Breast epithelium (tissue), 4 donors: Measurements from ENCODE around the gene KIF12. TPM values are rescaled to one million over a fixed set of nuclear protein-coding genes. Genes with fewer than 3 reads are reported as not detected.

Experiments used
- DNase-seq, 2 donors: peaks; one replicate each; pipeline ENCODE4 v3.0.0-alpha.2; 2019; ENCODE audit warnings: low spot score in 2 of 2
- H3K27ac ChIP-seq, 2 donors: fragments of 200-600 bp; sonication (generic) in 1 of 2; one replicate each; pipeline ENCODE4 v1.5.1; 2016 to 2019; ENCODE audit warnings: mild to moderate bottlenecking in 1 of 2
- H3K27me3 ChIP-seq, 2 donors: fragments of 200-600 bp; sonication (generic) in 1 of 2; one replicate each; pipeline versions ENCODE4 v1.5.1 to v1.6.0; 2017 to 2019; ENCODE audit warnings: control low read depth in 1 of 2, mild to moderate bottlenecking in 1 of 2
- H3K36me3 ChIP-seq: fragments of 200-600 bp; one replicate; pipeline ENCODE4 v1.5.1; 2019
- H3K4me1 ChIP-seq, 2 donors: fragments of 200-600 bp; sonication (generic); one replicate each; pipeline ENCODE4 v1.5.1; 2016 to 2019; ENCODE audit warnings: control low read depth in 1 of 2
- H3K4me3 ChIP-seq, 3 donors: fragments of 200-600 bp; sonication (generic); 1 replicate in 2 of 3; 2 replicates in 1 of 3; pipeline ENCODE4 v1.5.1; 2016 to 2019; ENCODE audit warnings: mild to moderate bottlenecking in 3 of 3, moderate library complexity in 2 of 3
- H3K9me3 ChIP-seq, 2 donors: fragments of 200-600 bp; sonication (generic) in 1 of 2; one replicate each; pipeline ENCODE4 v1.5.1; 2016 to 2019; ENCODE audit warnings: control low read depth in 1 of 2
- CTCF ChIP-seq, 3 donors: fragments of 450-650 bp; IDR thresholded peaks; one replicate each; pipeline ENCODE4 v1.5.1; 2016 to 2017; ENCODE audit warnings: antibody characterized with exemption in 3 of 3, mild to moderate bottlenecking in 3 of 3, moderate library complexity in 3 of 3
- POLR2A ChIP-seq: fragments of 450-650 bp; IDR thresholded peaks from one replicate; pipeline ENCODE4 v1.6.1; 2016; ENCODE audit warnings: antibody characterized with exemption, mild to moderate bottlenecking, moderate library complexity
- POLR2AphosphoS5 ChIP-seq, 3 donors: sonication (generic); formaldehyde crosslinking; IDR thresholded peaks; one replicate each; pipeline ENCODE4 v1.6.1; 2017; ENCODE audit warnings: antibody characterized with exemption in 3 of 3
- intact Hi-C: fragments of 100-400 bp; cut with DNase I; formaldehyde crosslinking; loops from one replicate; pipeline ENCODE4 v1.15.1; 2023; ENCODE audit warnings: low total_unique reads
- total RNA-seq, 3 donors: library from RNA; depleted of rRNA; stranded (reverse); fragments of >200 nt; gene quantifications; one replicate each; pipeline ENCODE4 v1.1.0, GENCODE V29; 2016

KIF12 gene
- total RNA-seq, 3 donors from 2014 or later = 14.4 to 34.4 TPM; not detected in 1

DNA sequence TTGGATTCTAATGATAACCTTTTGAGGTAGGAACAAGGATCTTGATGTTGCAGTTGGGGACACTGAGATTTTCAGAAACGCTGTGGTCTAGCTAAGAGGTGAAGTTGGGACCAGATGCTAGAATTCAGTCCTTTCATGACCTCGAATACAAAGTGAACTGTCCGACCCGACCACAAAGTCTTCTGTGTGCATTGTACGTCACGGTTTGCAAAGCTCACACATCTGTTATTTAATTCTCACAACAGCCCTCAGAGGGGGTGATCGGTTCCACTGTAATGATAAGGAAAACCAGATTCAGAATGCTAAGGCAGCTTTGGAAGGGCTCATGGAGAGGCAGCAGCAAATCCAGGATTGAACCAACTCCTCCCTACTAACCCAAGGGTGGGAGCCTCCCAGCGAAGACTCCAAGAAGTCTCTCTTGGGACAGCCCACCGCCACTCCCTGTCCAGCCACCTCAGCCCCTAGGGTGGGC lies 16.6 kb upstream of the KIF12 start:
- Histone ChIP-seq H3K27me3 (no peaks in the 10 kb centered on the region), H3K36me3 (no peaks in the 10 kb centered on the region), H3K27ac (no peak overlapping the region), H3K4me1 (peaks cover 0 to 5% of the 10 kb centered on the region in 2 donors), H3K4me3 (no peak overlapping the region), H3K9me3 (no peaks in the 10 kb centered on the region)
- intact Hi-C loops = no loop called here
- DNase-seq = no peak
- TF ChIP-seq POLR2AphosphoS5 (IDR thresholded peaks at IDR 0.05) (no peak), CTCF (IDR thresholded peaks at IDR 0.05) (no peak), POLR2A (no peak)

DNA sequence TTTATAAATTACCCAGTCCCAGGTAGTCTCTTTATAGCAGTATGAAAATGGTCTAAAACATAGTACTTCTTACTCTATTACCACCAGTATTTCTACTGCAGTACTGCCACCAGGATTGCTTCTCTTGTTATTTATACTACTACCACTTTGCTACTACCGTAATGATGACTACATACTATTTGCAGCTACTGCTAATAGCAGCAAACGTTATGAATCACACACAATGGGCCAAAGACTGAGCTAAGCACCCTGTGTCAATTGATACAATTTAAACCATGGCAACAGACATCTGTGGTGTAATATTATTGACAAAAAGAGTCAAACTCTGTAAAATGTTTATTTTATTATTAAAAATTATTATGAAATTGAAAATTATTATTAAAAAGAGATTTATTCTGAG lies 15.3 kb upstream of the KIF12 start:
- peaks cover 0 to 5% of the 10 kb centered on the region in 2 donors for H3K4me1 ChIP-seq
- H3K27ac ChIP-seq = no peak overlapping the region
- intact Hi-C loops = loop anchor here (5.0 kb wide), 1 partner anchor 63 kb away; no protein-coding TSS in a partner anchor
- no peak overlapping the region for H3K4me3 ChIP-seq
- no peak for TF ChIP-seq POLR2AphosphoS5 (IDR thresholded peaks at IDR 0.05)
- TF ChIP-seq POLR2A = no peak
- H3K36me3 ChIP-seq = no peaks in the 10 kb centered on the region
- H3K9me3 ChIP-seq = no peaks in the 10 kb centered on the region
- H3K27me3 ChIP-seq = no peaks in the 10 kb centered on the region
- DNase-seq = no peak

- DNase-seq = peak; percentile 56 to 75
- H3K27me3 ChIP-seq = no peaks in the 10 kb centered on the region
- peaks cover 0 to 5% of the 10 kb centered on the region in 2 donors for H3K4me1 ChIP-seq
- no peaks in the 10 kb centered on the region for H3K9me3 ChIP-seq
- no peaks in the 10 kb centered on the region for H3K36me3 ChIP-seq
- H3K27ac ChIP-seq = peak overlapping the region in 1 of 2 donors; percentile 48
- intact Hi-C loops = loop anchor here (5.0 kb wide), 1 partner anchor 64 kb away; no protein-coding TSS in a partner anchor
- TF ChIP-seq POLR2AphosphoS5 (IDR thresholded peaks at IDR 0.05) (peak in 2 of 3 donors; percentile 46 to 68), POLR2A (no peak), CTCF (IDR thresholded peaks at IDR 0.05) (no peak)
- no peak overlapping the region for H3K4me3 ChIP-seq
Observed at GRCh38 chr9:114112778-114113584, 13.9 kb upstream of the KIF12 start.

DNA sequence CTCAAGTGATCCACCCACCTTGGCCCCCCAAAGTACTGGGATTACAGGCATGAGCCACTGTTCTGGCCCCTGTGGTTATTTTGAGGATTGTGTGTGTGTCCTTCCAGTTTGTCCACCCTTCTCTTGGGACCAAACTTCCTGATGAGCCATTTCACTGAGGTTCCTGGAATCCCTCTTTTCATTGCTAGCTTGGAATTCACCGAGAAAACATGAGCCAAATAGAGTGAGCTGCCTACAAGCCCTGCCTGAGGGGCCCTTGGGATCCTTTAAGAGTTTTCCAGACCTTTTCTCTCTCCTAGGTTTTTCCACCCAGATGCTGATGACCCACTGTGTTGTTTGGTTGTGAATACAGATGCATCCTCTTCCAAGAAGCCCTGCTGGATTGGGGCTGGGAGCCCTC lies 13.2 kb upstream of the KIF12 start:
- H3K27ac ChIP-seq = peak overlapping the region in 1 of 2 donors; percentile 48
- DNase-seq = no peak
- TF ChIP-seq CTCF (IDR thresholded peaks at IDR 0.05) (no peak), POLR2A (no peak), POLR2AphosphoS5 (IDR thresholded peaks at IDR 0.05) (no peak)
- intact Hi-C loops = loop anchor here (5.0 kb wide), 1 partner anchor 65 kb away; no protein-coding TSS in a partner anchor
- H3K36me3 ChIP-seq = no peaks in the 10 kb centered on the region
- H3K9me3 ChIP-seq = no peaks in the 10 kb centered on the region
- peaks cover 0 to 5% of the 10 kb centered on the region in 2 donors for H3K4me1 ChIP-seq
- H3K27me3 ChIP-seq = no peaks in the 10 kb centered on the region
- H3K4me3 ChIP-seq = no peak overlapping the region

DNA sequence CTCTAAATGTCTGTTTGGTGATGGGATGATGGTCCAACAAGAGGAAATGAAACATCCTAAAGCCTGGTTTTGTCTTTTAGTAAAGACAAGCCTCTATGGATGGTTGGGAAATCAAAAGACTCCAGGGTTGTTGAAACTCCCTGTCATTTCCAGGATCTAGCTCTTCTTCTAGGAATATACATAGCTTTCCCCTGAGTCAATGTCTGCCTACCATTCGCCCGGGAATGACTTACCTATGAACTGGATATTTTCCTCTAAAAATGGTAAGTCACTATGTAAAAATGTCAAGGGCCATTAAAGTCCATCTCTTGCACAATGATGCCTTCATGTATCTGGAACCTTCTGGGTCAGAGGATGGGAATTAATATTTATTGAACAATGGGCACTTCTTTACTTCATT lies 11.1 kb upstream of the KIF12 start:
- H3K27ac ChIP-seq = no peak overlapping the region
- H3K9me3 ChIP-seq = no peaks in the 10 kb centered on the region
- TF ChIP-seq POLR2A (no peak), CTCF (IDR thresholded peaks at IDR 0.05) (no peak), POLR2AphosphoS5 (IDR thresholded peaks at IDR 0.05) (no peak)
- intact Hi-C loops = loop anchor here (5.0 kb wide), 1 partner anchor 67 kb away; no protein-coding TSS in a partner anchor
- no peak overlapping the region for H3K4me3 ChIP-seq
- H3K27me3 ChIP-seq = no peaks in the 10 kb centered on the region
- no peaks in the 10 kb centered on the region for H3K36me3 ChIP-seq
- H3K4me1 ChIP-seq = peaks cover 0 to 5% of the 10 kb centered on the region in 2 donors
- DNase-seq = no peak
